NCI-H2171 treated with DMSO at 0.1 percent for 48 hours (cell line): ENCODE results near the gene NUBP2.
"Not testable (repeated sequence)": the region's sequence is repeated elsewhere in the genome, so short reads cannot be mapped to it uniquely, and the experiment has no call there.

Experiments
- DNase-seq: peaks from one replicate; lab custom pipeline; 2025; lab: John Stamatoyannopoulos, UW

NUBP2 gene

GRCh38 chr16:1786242-1787055 lies 3.7 kb downstream of the NUBP2 start:
- DNase-seq, result no peak

GRCh38 chr16:1787056-1787321 lies 4.2 kb downstream of the NUBP2 start:
- no peak for DNase-seq

- no peak for DNase-seq
Observed at GRCh38 chr16:1787322-1788094, 4.7 kb downstream of the NUBP2 start.

- DNase-seq, result no peak
Observed at GRCh38 chr16:1788095-1788707, 5.4 kb downstream of the NUBP2 start.

GRCh38 chr16:1788708-1789100 lies 5.9 kb downstream of the NUBP2 start:
- DNase-seq, result no peak

- DNase-seq, result no peak
Observed at GRCh38 chr16:1789643-1790045, 6.9 kb downstream of the NUBP2 start.

GRCh38 chr16:1790261-1790610 lies 7.5 kb downstream of the NUBP2 start:
- DNase-seq, result no peak

- no peak for DNase-seq
Observed at GRCh38 chr16:1790611-1791255, 8.0 kb downstream of the NUBP2 start.

GRCh38 chr16:1791256-1791942 lies 8.6 kb downstream of the NUBP2 start:
- DNase-seq, result no peak

GRCh38 chr16:1791943-1792812 lies 9.4 kb downstream of the NUBP2 start:
- DNase-seq, result no peak

GRCh38 chr16:1792836-1793577 lies 10.2 kb downstream of the NUBP2 start:
- no peak for DNase-seq

GRCh38 chr16:1793578-1794220 lies 10.9 kb downstream of the NUBP2 start, which contains the start of gene IGFALS:
IGFALS (minus strand) TSS chr16:1793705; CDS start chr16:1793652, 53 bp downstream.
- no peak for DNase-seq

- no peak for DNase-seq
Observed at GRCh38 chr16:1794221-1794871, 11.6 kb downstream of the NUBP2 start.

- no peak for DNase-seq
Observed at GRCh38 chr16:1794908-1795666, 12.3 kb downstream of the NUBP2 start.

GRCh38 chr16:1799263-1799662 lies 16.5 kb downstream of the NUBP2 start:
- not testable (repeated sequence) for DNase-seq

- DNase-seq, result no peak
Observed at GRCh38 chr16:1800701-1801100, 17.9 kb downstream of the NUBP2 start.

- no peak for DNase-seq
Observed at GRCh38 chr16:1807626-1808025, 24.9 kb downstream of the NUBP2 start.

- no peak for DNase-seq
Observed at GRCh38 chr16:1808691-1809090, 25.9 kb downstream of the NUBP2 start.
